Gastrocnemius medialis (tissue), 4 donors: ENCODE data around the gene TBX1.

ENCODE experiments used
- CTCF ChIP-seq, 5 experiments: fragments of 450-650 bp in 3 of 5; fragments of 200-600 bp in 2 of 5; sonication (generic) in 2 of 5; IDR thresholded peaks in 4 of 5; conservative IDR thresholded peaks in 1 of 5; 1 replicate in 4 of 5; 2 replicates in 1 of 5; pipeline ENCODE4 v1.5.1; 2016 to 2019; ENCODE audit warnings: antibody characterized with exemption in 5 of 5, mild to moderate bottlenecking in 3 of 5, moderate library complexity in 3 of 5
- POLR2A ChIP-seq, 2 donors: fragments of 450-650 bp; IDR thresholded peaks; one replicate each; pipeline ENCODE4 v1.6.1; 2017; ENCODE audit warnings: antibody characterized with exemption in 2 of 2, mild to moderate bottlenecking in 2 of 2, moderate library complexity in 2 of 2

DNA sequence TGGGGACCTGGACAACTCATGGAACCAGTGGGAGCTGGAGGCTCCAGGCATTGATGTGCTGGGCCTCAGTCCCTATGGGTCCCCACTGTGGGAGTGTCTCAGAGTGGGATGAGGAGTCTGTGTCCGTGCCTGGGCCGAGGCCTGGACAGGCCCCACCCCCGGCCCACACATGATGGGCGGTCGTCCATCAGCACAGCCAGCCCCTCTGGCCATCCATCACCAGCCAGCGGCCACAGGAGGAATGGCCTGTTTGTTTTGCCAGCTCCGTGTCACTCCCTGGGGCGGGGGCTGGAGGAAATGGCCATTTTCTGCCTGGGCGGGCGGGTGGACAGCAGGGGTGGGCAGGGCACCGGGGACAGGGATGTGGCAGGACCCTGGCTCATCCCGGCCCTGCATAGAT is 13.0 kb upstream of the TBX1 start:
- TF ChIP-seq CTCF (IDR thresholded peaks at IDR 0.05 in 4 of 5, conservative IDR thresholded peaks at IDR 0.05 in 1 of 5) (no peak), POLR2A (IDR thresholded peaks at IDR 0.05) (no peak)
